NB4 (cell line): ENCODE data around the gene FAM25C.
"Not testable (repeated sequence)": the region's sequence is repeated elsewhere in the genome, so short reads cannot be mapped to it uniquely, and the experiment has no call there.

Experiments used
- POLR2A ChIP-seq: IDR thresholded peaks from 2 replicates; pipeline ENCODE4 v1.6.1; 2011; ENCODE audit warnings: mild to moderate bottlenecking; ENCODE audit not compliant: insufficient read length; ENCODE audit errors: extremely low read depth
- TF ChIP-seq, protein P1 (sequence below): IDR thresholded peaks from one replicate; pipeline ENCODE4 v1.5.1; 2012; ENCODE audit warnings: low read depth, low read length

DNA sequence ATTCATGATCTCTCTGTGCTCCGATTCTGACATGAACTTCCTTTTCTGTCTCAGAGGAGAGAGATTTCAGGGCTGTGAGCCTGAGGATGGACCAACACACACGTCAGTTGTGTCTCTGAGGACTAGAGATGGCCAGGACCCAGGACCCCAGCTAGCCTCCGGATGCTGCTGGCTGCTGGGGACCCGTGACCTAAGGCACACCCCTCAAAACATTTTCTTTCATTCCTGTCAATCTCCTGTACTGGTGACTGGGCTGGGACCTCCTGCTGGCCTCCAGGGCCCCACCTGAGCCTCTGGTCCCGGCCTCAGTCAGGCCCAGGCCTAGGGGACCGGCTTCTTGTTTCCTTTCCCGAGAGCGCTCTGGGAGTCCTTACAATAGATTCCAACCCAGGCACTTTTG is 42.4 kb downstream of the FAM25C start:
- TF ChIP-seq, protein P1, sequence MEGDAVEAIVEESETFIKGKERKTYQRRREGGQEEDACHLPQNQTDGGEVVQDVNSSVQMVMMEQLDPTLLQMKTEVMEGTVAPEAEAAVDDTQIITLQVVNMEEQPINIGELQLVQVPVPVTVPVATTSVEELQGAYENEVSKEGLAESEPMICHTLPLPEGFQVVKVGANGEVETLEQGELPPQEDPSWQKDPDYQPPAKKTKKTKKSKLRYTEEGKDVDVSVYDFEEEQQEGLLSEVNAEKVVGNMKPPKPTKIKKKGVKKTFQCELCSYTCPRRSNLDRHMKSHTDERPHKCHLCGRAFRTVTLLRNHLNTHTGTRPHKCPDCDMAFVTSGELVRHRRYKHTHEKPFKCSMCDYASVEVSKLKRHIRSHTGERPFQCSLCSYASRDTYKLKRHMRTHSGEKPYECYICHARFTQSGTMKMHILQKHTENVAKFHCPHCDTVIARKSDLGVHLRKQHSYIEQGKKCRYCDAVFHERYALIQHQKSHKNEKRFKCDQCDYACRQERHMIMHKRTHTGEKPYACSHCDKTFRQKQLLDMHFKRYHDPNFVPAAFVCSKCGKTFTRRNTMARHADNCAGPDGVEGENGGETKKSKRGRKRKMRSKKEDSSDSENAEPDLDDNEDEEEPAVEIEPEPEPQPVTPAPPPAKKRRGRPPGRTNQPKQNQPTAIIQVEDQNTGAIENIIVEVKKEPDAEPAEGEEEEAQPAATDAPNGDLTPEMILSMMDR, result not testable (repeated sequence)
- TF ChIP-seq POLR2A, result not testable (repeated sequence)
